Endothelial cell of umbilical vein (primary cell): ENCODE measurements around the gene HUWE1. TPM values are rescaled to one million over a fixed set of nuclear protein-coding genes. Genes with fewer than 3 reads are reported as not detected.

Experiments
- BruUV-seq: library from RNA; stranded (reverse); fragments of 400-500 nt; replicated peaks from 2 replicates; lab custom pipeline; 2021; lab: Mats Ljungman, UMichigan
- CTCF ChIA-PET: fragments of 300-600, 350-600 bp; sonication (Branson Sonifier 250); formaldehyde crosslinking; loops from one replicate; lab custom pipeline; 2021; ENCODE audit warnings: antibody characterized with exemption, inconsistent platforms; lab: Charles Lee
- POLR2A ChIA-PET: fragments of 300-600, 350-600 bp; sonication (Branson Sonifier 250); formaldehyde crosslinking; loops from one replicate; lab custom pipeline; 2021; ENCODE audit warnings: antibody characterized with exemption, inconsistent platforms; lab: Charles Lee
- DNase-seq: peaks from one replicate; pipeline ENCODE4 v3.0.0-alpha.2; 2011; ENCODE audit warnings: low read depth, low spot score
- FAIRE-seq: peaks from 2 replicates; lab custom pipeline; 2011; peaks lifted over from hg19 to GRCh38; lab: Jason Lieb, UNC
- H2AFZ ChIP-seq: 2 replicates; pipeline ENCODE4 v1.6.0; 2012; ENCODE audit warnings: low read depth, low read length, control low read depth, inconsistent platforms
- H3K27ac ChIP-seq: 2 replicates; pipeline ENCODE4 v1.5.1; 2011; ENCODE audit warnings: low read depth, mild to moderate bottlenecking, control low read depth, low read length, moderate library complexity; ENCODE audit not compliant: insufficient read depth
- H3K27me3 ChIP-seq, 2 experiments: 2 replicates each; pipeline versions ENCODE4 v1.6.0 to v1.6.1; 2011; ENCODE audit warnings: low read length in 2 of 2, mixed read lengths in 1 of 2; ENCODE audit not compliant: control insufficient read depth in 2 of 2, insufficient read depth in 2 of 2
- H3K36me3 ChIP-seq, 2 experiments: 2 replicates in 1 of 2; 3 replicates in 1 of 2; pipeline ENCODE4 v1.5.1; 2011; ENCODE audit warnings: low read length in 2 of 2, mild to moderate bottlenecking in 1 of 2, moderate library complexity in 1 of 2; ENCODE audit not compliant: control insufficient read depth in 2 of 2, insufficient read depth in 2 of 2; ENCODE audit errors: extremely low read depth in 1 of 2
- H3K4me1 ChIP-seq: 3 replicates; pipeline ENCODE4 v1.5.1; 2011; ENCODE audit warnings: mild to moderate bottlenecking, low read length; ENCODE audit not compliant: control insufficient read depth, insufficient read depth; ENCODE audit errors: extremely low read depth
- H3K4me2 ChIP-seq: 2 replicates; pipeline ENCODE4 v1.6.1; 2011; ENCODE audit warnings: low read length, control low read depth, mixed read lengths; ENCODE audit not compliant: insufficient read depth
- H3K4me3 ChIP-seq, 3 experiments: fragments of 200-600 bp in 1 of 3; sonication (generic), shearing (Covaris generic) in 1 of 3; replicated peaks in 1 of 3; 2 replicates each; pipeline ENCODE4 v1.5.1; 2011 to 2016; ENCODE audit warnings: control low read depth in 3 of 3, low read length in 3 of 3, mild to moderate bottlenecking in 2 of 3, inconsistent platforms in 1 of 3, low read depth in 1 of 3, moderate library complexity in 1 of 3; ENCODE audit not compliant: insufficient read depth in 1 of 3
- H3K79me2 ChIP-seq: 2 replicates; pipeline ENCODE4 v1.6.0; 2012; ENCODE audit warnings: low read length, inconsistent platforms; ENCODE audit not compliant: control insufficient read depth, insufficient read depth
- H3K9ac ChIP-seq: replicated peaks from 2 replicates; pipeline ENCODE3; 2011; ENCODE audit warnings: low read length, control low read depth; ENCODE audit not compliant: insufficient read depth; ENCODE audit errors: extremely low read depth
- H3K9me1 ChIP-seq: replicated peaks from 3 replicates; pipeline ENCODE4 v1.6.0; 2011; ENCODE audit warnings: mild to moderate bottlenecking, low read length; ENCODE audit not compliant: control insufficient read depth, insufficient read depth; ENCODE audit errors: extremely low read depth
- H3K9me3 ChIP-seq: replicated peaks from 2 replicates; pipeline ENCODE4 v1.5.1; 2012; ENCODE audit warnings: low read length, inconsistent platforms; ENCODE audit not compliant: control insufficient read depth, insufficient read depth
- H4K20me1 ChIP-seq: replicated peaks from 2 replicates; pipeline ENCODE3; 2011; ENCODE audit warnings: mild to moderate bottlenecking, low read length; ENCODE audit not compliant: control insufficient read depth, insufficient read depth; ENCODE audit errors: extremely low read depth
- EZH2 ChIP-seq: IDR thresholded peaks from 2 replicates; pipeline ENCODE4 v1.6.1; 2012; ENCODE audit warnings: borderline replicate concordance, low read depth, mild to moderate bottlenecking, moderate library complexity, low read length, inconsistent platforms; ENCODE audit not compliant: severe bottlenecking
- FOS ChIP-seq: IDR thresholded peaks from 2 replicates; pipeline ENCODE4 v1.6.1; 2011; ENCODE audit warnings: mild to moderate bottlenecking, low read length, moderate library complexity, borderline replicate concordance; ENCODE audit not compliant: insufficient read depth
- GATA2 ChIP-seq: IDR thresholded peaks from 2 replicates; pipeline ENCODE4 v1.7.0; 2011; ENCODE audit warnings: low read depth, mild to moderate bottlenecking, moderate library complexity, mixed read lengths, low read length; ENCODE audit not compliant: insufficient read length, insufficient read depth
- JUN ChIP-seq: IDR thresholded peaks from 2 replicates; pipeline ENCODE4 v1.6.1; 2011; ENCODE audit warnings: borderline replicate concordance, low read depth; ENCODE audit not compliant: insufficient read length, insufficient read depth
- MYC ChIP-seq: IDR thresholded peaks from one replicate; pipeline ENCODE4 v1.6.1; 2011; ENCODE audit warnings: mild to moderate bottlenecking, low read depth, low read length
- POLR2A ChIP-seq: IDR thresholded peaks from 2 replicates; pipeline ENCODE4 v1.6.1; 2012; ENCODE audit warnings: low read depth, mild to moderate bottlenecking, control low read depth, low read length
- POLR2AphosphoS5 ChIP-seq: IDR thresholded peaks from 2 replicates; pipeline ENCODE4 v1.6.1; 2012; ENCODE audit warnings: low read depth, mild to moderate bottlenecking, control low read depth, low read length, moderate library complexity; ENCODE audit not compliant: insufficient read depth
- dilution Hi-C: fragments of 300-500 bp; cut with MboI; formaldehyde crosslinking; loops from one replicate; pipeline ENCODE4 v1.15.0; 2019; ENCODE audit warnings: low sequenced_read_pairs; ENCODE audit not compliant: extremely low pct_ligation_motif_present
- intact Hi-C: fragments of 100-400 bp; cut with micrococcal nuclease; formaldehyde crosslinking; loops from one replicate; pipeline ENCODE4 v1.10.0; 2022
- polyA plus RNA-seq, 4 experiments: library from polyadenylated mRNA; depleted of rRNA in 3 of 4; stranded (reverse) in 3 of 4; unstranded in 1 of 4; fragments of >200 nt; gene quantifications; 2 replicates each; pipeline versions ENCODE4 v1.2.1 to v1.2.3, GENCODE V29; 2011 to 2012; ENCODE audit warnings: missing spikeins in 1 of 4
- total RNA-seq: library from RNA; stranded (reverse); gene quantifications from 2 replicates; pipeline ENCODE4 v1.2.3, GENCODE V29; 2021
- TF ChIP-seq, protein P1 (sequence below), 2 donors: IDR thresholded peaks; 1 replicate in 1 of 2; 2 replicates in 1 of 2; pipeline ENCODE4 v1.5.1; 2011; ENCODE audit warnings: low read length in 2 of 2, mild to moderate bottlenecking in 2 of 2, moderate library complexity in 2 of 2, control low read depth in 1 of 2, inconsistent platforms in 1 of 2, low read depth in 1 of 2; ENCODE audit not compliant: insufficient read depth in 1 of 2; ENCODE audit errors: extremely low read depth in 1 of 2
- TF ChIP-seq, protein P2 (sequence below): IDR thresholded peaks from 2 replicates; pipeline ENCODE4 v1.6.1; 2011; ENCODE audit not compliant: insufficient read depth, insufficient read length

The HUWE1 gene
- total and polyA plus RNA-seq, 2 donors (not counting 3 experiments of a cell fraction or from before 2014, with no cell fraction given) = 66.6 to 210 TPM

DNA sequence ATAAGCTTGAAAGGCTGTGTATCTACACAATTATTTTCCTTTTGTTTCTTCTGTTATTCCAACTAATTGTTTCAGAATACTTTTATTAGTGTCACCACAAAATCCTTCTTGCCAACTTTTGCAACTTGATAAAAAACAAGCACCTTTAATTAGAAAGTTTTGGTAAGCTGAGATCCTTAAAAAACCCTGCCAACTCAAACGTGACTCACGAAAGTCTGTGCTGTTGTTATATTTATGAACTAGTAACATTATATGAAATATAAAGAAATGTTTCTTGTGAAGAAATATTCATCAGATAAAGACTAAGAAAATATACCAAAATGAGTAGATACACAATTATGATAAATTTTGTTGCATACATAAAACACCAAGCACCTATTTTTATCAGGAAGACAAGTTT is 49.0 kb downstream of the HUWE1 start:
- DNase-seq (no peak), FAIRE-seq (no peak)
- no peak overlapping the region for H3K9ac ChIP-seq
- no peaks in the 10 kb centered on the region for H3K9me1 ChIP-seq
- no peaks in the 10 kb centered on the region for H3K9me3 ChIP-seq
- no peak for TF ChIP-seq FOS
- TF ChIP-seq GATA2 = no peak
- TF ChIP-seq MYC = no peak
- dilution Hi-C loops (no loop called here), intact Hi-C loops (no loop called here)
- no peaks in the 10 kb centered on the region for H3K4me1 ChIP-seq
- peaks cover 3 to 12% of the 10 kb centered on the region in 2 experiments for H3K36me3 ChIP-seq
- BruUV-seq = no TSS peak
- no peak overlapping the region for H2AFZ ChIP-seq
- ChIA-PET POLR2A (no interaction called here), CTCF (no interaction called here)
- H3K27me3 ChIP-seq = no peaks in the 10 kb centered on the region
- no peaks in the 10 kb centered on the region for H4K20me1 ChIP-seq
- H3K4me3 ChIP-seq = no peak overlapping the region
- H3K79me2 ChIP-seq = peaks cover 52% of the 10 kb centered on the region
- no peak overlapping the region for H3K27ac ChIP-seq
- no peak overlapping the region for H3K4me2 ChIP-seq

DNA sequence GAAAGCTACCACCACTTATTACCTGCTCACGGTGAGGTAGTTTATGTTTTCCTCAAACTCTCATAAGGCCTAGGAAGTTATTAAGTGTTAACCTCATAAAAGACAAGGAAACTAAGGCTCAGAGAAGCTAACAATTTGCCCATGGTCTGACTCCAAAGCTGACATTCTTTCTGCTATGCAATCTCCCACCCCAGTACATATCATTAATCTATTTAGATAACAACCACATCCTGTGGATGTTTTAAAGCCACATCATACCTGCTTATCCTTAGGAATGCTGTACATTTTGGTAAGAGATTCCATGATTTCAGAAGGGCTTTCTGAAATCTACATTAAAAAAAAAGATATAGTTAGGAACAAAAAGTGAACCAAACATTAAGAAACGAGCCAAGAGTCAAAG is 55.4 kb downstream of the HUWE1 start:
- Histone ChIP-seq H3K4me3 (no peak overlapping the region), H3K9me3 (no peaks in the 10 kb centered on the region), H3K79me2 (peaks cover 20% of the 10 kb centered on the region), H3K4me1 (no peaks in the 10 kb centered on the region), H4K20me1 (no peaks in the 10 kb centered on the region), H3K36me3 (peaks cover 11 to 15% of the 10 kb centered on the region in 2 experiments), H3K4me2 (no peak overlapping the region), H2AFZ (no peak overlapping the region), H3K9me1 (no peaks in the 10 kb centered on the region), H3K27me3 (no peaks in the 10 kb centered on the region), H3K27ac (no peak overlapping the region), H3K9ac (no peak overlapping the region)
- DNase-seq (no peak), FAIRE-seq (no peak)
- POLR2A ChIA-PET = no interaction called here
- intact Hi-C loops (no loop called here), dilution Hi-C loops (no loop called here)
- no TSS peak for BruUV-seq
- CTCF ChIA-PET = no interaction called here
- TF ChIP-seq GATA2 (no peak), POLR2AphosphoS5 (no peak), POLR2A (no peak), FOS (no peak), MYC (no peak), EZH2 (no peak), JUN (no peak)
- TF ChIP-seq, protein P1, sequence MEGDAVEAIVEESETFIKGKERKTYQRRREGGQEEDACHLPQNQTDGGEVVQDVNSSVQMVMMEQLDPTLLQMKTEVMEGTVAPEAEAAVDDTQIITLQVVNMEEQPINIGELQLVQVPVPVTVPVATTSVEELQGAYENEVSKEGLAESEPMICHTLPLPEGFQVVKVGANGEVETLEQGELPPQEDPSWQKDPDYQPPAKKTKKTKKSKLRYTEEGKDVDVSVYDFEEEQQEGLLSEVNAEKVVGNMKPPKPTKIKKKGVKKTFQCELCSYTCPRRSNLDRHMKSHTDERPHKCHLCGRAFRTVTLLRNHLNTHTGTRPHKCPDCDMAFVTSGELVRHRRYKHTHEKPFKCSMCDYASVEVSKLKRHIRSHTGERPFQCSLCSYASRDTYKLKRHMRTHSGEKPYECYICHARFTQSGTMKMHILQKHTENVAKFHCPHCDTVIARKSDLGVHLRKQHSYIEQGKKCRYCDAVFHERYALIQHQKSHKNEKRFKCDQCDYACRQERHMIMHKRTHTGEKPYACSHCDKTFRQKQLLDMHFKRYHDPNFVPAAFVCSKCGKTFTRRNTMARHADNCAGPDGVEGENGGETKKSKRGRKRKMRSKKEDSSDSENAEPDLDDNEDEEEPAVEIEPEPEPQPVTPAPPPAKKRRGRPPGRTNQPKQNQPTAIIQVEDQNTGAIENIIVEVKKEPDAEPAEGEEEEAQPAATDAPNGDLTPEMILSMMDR (IDR thresholded peaks at IDR 0.05; ENCODE audit: extremely low read depth in 1 of 2, insufficient read depth in 1 of 2, low read depth in 1 of 2, low read length in 2 of 2) = no peak
- TF ChIP-seq, protein P2, sequence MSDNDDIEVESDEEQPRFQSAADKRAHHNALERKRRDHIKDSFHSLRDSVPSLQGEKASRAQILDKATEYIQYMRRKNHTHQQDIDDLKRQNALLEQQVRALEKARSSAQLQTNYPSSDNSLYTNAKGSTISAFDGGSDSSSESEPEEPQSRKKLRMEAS = no peak
